ENCODE measurements around the gene FAM216A.
"Not testable (repeated sequence)": the region's sequence is repeated elsewhere in the genome, so short reads cannot be mapped to it uniquely, and the experiment has no call there.

FAM216A gene, protein sequence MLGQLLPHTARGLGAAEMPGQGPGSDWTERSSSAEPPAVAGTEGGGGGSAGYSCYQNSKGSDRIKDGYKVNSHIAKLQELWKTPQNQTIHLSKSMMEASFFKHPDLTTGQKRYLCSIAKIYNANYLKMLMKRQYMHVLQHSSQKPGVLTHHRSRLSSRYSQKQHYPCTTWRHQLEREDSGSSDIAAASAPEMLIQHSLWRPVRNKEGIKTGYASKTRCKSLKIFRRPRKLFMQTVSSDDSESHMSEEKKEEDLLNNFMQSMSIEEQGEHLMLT

DNA sequence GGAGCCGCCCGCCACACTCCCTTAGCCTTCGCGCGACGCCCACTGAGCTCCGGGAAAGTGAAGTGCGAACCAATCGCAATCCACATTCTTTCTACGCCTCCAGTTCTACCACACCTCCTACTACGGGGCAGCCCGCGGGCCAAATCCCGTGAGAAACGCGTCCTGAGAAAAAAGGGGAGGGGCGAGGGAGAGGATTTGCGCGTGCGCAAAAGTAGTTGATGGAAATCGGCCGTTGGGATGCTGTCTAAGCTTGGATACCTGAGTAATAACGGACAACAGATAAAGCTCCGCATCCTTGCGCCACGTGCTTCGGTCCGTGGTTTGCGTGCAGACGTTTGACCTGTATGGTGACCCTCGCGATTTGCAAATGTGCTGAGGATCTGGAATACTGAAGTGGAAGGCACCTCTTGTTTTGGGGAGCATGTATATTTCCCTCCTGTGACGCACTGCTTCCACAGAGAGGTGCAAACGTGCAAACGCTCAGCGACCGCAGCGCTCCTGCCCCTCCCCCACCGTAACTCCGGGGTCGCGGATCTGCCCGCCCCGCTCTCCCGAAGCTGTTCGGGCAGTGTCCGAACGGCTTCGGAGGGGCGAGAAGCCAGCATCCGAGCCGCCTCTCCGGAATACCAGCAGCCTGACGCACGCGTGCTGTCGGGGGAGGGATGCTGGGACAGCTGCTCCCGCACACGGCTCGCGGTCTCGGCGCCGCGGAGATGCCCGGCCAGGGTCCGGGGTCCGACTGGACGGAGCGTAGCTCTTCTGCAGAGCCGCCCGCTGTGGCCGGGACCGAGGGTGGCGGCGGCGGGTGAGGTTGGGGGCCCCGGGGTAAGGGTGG is at the start of gene FAM216A, which contains the start of gene GPN3:
FAM216A (plus strand) TSS at position 632 of the 835 bp plus-strand sequence; CDS start at position 663, 31 bp downstream.
GPN3 (minus strand) TSS at position 44 of the 835 bp plus-strand sequence. CDS start 54 bp downstream, outside the sequence.
- peak; percentile 90 to 97 (median 95) for DNase-seq (ENCODE audit: low read depth in 2 of 3, low spot score in 1 of 3)

- DNase-seq (ENCODE audit: low read depth in 2 of 3, low spot score in 1 of 3), result not testable (repeated sequence)
These were observed 48.0 kb upstream of the FAM216A start for GRCh38 chr12:110420644-110421043.

DNA sequence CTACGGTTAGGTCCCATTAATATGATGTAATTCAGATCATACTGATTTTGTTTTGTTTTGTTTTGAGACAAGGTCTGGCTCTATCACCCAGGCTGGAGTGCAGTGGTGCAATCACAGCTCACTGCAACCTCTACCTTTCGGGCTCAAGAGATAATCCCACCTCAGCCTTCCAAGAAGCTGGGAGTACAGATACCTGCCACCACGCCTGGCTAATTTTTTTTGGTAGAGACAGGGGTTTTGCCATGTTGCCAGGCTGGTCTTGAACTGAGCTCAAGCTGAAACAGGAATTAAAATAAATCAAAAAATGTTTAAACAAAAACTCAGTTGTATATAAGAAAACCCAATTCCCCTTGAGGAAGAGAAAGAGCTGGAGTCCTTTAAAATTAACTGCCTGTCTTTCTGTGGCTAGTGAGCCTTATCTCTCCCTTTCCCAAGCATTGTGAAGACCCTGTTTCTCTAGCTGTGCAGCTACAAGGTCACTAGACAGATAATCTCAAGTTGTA is 47.4 kb upstream of the FAM216A start:
- no peak for DNase-seq (ENCODE audit: low read depth in 2 of 3, low spot score in 1 of 3)

DNA sequence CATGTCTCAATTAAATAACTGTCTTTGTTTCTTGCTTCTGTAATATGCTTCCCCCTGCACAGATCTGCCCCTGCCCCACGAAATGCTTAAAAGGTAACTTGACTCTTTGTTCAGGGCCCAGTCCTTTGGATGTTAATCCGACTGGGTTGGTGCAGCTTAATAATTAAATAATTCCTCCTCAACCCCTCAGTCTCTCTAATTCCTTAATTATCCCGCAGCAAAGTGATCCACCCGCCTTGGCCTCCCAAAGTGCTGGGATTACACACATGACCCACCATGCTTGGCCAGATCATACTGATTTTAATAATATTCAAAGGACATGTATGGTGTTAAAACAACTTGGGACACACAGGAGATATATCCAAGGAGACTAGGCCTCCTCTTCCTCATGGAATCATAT is 46.9 kb upstream of the FAM216A start:
- no peak for DNase-seq (ENCODE audit: low read depth in 2 of 3, low spot score in 1 of 3)

GRCh38 chr12:110424237-110424636 is 44.4 kb upstream of the FAM216A start:
- no peak for DNase-seq (ENCODE audit: low read depth in 2 of 3, low spot score in 1 of 3)

GRCh38 chr12:110426406-110426805 is 42.2 kb upstream of the FAM216A start:
- no peak for DNase-seq (ENCODE audit: low read depth in 2 of 3, low spot score in 1 of 3)

DNA sequence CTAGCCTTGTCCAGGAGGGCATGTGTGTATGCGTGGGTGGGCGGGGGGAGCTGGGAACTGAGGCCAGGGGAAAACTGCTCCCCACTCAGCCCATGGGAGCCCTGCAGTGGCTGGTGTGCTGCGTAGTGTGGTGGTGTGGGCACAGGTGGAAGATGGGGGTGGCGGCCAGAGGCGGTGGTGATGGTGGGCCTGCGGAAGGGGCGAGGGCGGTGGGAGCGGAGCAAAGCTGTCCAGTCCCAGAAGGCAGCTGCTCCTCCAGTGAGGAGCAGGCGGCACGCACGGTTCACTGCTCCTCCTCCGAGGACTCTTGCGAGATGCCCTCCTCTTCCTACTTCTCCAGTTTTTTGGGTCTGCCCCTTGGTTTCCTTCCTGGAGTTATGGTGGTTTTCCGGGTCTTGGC is 39.0 kb upstream of the FAM216A start:
- DNase-seq (ENCODE audit: low read depth in 2 of 3, low spot score in 1 of 3), result not testable (repeated sequence)

DNA sequence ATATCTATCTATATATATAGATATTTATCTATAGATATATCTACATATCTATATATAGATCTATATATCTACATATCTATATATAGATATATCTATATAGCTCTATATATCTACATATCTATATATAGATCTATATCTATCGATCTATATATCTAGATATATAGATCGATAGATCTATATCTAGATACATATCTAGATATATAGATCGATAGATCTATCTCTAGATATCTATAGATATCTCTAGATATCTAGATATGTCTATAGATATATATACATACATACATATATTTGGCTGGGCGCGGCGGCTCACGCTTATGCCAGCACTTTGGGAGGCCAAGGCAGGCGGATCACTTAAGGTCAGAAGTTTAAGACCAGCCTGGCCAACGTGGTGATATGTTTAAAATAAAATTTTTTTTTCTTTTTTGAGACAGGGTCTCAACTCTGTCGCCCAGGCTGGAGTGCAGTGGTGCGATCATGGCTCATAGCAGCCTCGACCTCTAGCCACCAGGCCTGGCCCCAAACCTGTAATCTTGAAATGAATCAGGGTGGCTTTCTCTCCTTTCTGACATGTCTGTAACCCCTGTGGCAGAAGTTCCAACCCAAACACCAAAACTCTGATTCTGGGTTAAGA is 36.6 kb upstream of the FAM216A start:
- DNase-seq (ENCODE audit: low read depth in 2 of 3, low spot score in 1 of 3), result no peak

DNA sequence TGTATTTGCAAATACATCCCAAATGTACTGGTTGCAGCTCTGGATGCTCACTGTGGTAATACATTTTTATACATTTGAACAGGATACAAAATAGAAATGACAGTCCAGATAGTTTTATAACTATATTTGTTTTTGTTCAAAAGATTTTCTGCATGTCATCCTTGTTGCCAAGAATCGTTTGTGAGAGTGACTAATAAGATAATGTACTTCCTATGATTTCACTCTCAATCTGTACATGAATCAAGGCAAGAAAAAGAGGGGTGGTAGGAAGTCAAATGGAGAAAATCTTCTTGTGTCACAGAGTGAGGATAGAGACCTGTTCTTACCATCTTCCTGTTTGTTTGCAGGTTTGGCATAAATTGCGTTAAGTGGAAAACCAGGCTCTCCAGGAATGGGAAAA is 32.4 kb upstream of the FAM216A start:
- no peak for DNase-seq (ENCODE audit: low read depth in 2 of 3, low spot score in 1 of 3)

DNA sequence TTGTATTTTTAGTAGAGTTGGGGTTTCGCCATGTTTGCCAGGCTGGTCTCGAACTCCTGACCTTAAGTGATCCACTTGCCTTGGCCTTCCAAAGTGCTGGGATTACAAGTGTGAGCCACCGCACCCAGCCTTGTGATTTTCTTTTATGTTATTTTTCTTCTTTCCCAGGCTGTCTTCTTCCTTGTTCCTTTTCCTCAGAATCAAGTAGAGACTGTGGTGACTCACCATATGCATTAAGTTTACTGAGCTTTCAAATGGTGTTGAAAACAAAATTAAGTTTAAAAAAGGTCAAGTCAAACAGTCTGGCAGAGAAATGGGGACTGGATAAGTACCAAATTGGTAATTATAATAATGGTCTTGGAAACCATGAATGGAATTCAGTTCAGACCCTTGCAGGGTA is 24.2 kb upstream of the FAM216A start:
- no peak for DNase-seq (ENCODE audit: low read depth in 2 of 3, low spot score in 1 of 3)

GRCh38 chr12:110449799-110450497 is 18.7 kb upstream of the FAM216A start, which contains the start of gene ARPC3:
Gene ARPC3 (minus strand): TSS chr12:110450337. CDS start chr12:110450260, 77 bp downstream.
- peak; percentile 92 to 94 (median 92) for DNase-seq (ENCODE audit: low read depth in 2 of 3, low spot score in 1 of 3)

- no peak for DNase-seq (ENCODE audit: low read depth in 2 of 3, low spot score in 1 of 3)
These were observed 17.4 kb upstream of the FAM216A start for GRCh38 chr12:110451263-110451662.

DNA sequence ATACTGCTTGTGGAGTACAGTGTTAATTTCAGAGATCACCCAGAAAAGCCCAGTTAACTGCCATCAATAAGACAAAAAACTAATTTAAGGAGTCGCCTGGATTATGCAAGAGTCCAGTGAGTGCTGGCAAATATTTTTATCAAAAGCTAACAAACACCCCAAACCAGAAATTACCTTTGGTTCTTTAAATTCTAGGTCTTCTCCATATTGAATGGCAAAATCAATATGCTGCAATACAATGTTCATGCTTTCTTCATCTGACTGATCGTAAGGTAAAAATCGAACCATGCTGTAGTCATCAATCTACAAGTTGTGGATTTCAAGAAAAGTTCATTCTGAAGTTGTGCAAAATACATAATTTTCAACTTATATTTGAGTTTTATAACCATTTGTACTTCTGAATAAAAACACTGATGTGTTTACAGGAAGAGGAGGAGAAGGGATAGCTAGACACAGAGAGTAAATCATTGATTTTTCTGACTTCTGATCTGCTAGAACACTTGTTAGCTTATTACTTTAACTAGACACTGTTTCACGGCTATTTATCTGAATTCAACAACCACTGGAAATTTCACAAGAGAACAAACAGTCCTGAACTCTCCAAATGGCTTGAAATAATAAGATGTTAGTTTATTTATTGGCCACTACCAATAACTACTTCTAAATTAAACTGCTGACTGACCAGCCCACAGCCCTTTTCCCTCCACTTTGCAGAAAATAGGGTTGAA is 14.9 kb upstream of the FAM216A start:
- DNase-seq (ENCODE audit: low read depth in 2 of 3, low spot score in 1 of 3), result no peak

DNA sequence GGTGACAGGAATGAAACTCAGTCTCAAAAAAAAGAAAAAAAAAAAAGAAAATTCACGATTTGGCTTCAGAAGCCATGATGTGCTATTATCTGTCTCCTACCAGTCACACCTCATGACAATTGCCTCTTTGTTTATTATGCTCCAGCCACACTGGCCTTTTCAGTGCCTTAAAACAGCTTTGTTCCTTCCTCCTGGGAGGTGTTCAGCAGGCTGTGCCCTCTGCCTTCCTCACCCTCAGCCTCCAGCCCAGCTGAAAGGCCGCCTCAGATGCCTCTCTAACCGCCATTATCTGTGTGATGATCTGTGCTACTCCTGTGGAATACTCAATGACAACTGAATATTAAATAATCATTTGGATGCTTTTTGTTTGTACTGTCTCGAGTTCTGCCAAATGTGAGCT is 9.9 kb upstream of the FAM216A start:
- DNase-seq (ENCODE audit: low read depth in 2 of 3, low spot score in 1 of 3), result no peak

DNA sequence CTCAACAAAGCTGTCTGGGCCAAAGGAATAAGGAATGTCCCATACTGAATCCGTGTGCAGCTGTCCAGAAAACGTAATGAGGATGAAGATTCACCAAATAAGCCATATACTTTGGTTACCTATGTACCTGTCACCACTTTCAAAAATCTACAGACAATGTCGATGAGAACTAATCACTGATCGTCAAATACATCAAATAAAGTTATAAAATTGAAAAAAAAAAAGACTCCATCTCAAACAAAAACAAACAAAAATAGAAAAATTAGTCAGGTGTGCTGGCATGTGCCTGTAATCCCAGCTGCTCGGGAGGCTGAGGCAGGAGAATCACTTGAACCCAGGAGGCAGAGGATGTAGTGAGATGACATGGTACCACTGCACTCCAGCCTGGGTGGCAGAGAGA is 7.5 kb upstream of the FAM216A start:
- DNase-seq (ENCODE audit: low read depth in 2 of 3, low spot score in 1 of 3), result not testable (repeated sequence)

DNA sequence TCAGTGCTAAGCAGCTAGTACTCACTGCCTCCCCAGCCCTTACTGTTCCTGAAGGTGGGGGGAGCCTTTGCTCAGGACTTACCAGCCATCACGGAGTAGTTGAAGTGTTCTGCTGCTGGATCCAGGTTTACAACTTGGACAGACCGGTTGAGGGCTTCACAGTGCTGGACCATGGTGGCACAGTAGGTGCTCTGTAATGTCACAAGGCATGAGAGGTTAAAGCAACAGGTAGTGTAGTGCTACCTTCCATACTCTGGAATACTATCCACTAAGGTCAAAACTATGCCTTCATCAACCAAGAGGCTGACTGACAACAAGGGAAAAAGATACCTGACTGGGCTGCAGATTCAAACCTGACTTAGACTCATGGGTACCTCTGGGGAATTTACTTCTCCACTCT is 3.6 kb upstream of the FAM216A start:
- no peak for DNase-seq (ENCODE audit: low read depth in 2 of 3, low spot score in 1 of 3)

- DNase-seq (ENCODE audit: low read depth in 2 of 3, low spot score in 1 of 3), result not testable (repeated sequence)
These were observed 2.9 kb upstream of the FAM216A start for GRCh38 chr12:110465765-110466164.

GRCh38 chr12:110466791-110467190 is 1.9 kb upstream of the FAM216A start:
- no peak for DNase-seq (ENCODE audit: low read depth in 2 of 3, low spot score in 1 of 3)

- no peak for DNase-seq (ENCODE audit: low read depth in 2 of 3, low spot score in 1 of 3)
These were observed 815 bp upstream of the FAM216A start for GRCh38 chr12:110467847-110468213.

GRCh38 chr12:110475426-110475825 is 6.8 kb downstream of the FAM216A start:
- DNase-seq (ENCODE audit: low read depth in 2 of 3, low spot score in 1 of 3), result no peak
